Subcutaneous abdominal adipose tissue (tissue), 5 donors: ENCODE measurements around the gene VSTM1.

Experiments used
- H3K27ac ChIP-seq: one replicate; pipeline ENCODE4 v1.7.0; 2013; ENCODE audit warnings: low read depth, mild to moderate bottlenecking, inconsistent platforms, low read length, moderate library complexity
- H3K27me3 ChIP-seq, 5 donors: one replicate each; pipeline ENCODE4 v1.7.0; 2013; ENCODE audit warnings: low read length in 5 of 5, inconsistent platforms in 1 of 5; ENCODE audit not compliant: control insufficient read depth in 5 of 5, insufficient read depth in 4 of 5
- H3K36me3 ChIP-seq, 5 donors: one replicate each; pipeline ENCODE4 v1.7.0; 2013; ENCODE audit warnings: low read length in 5 of 5; ENCODE audit not compliant: control insufficient read depth in 5 of 5, insufficient read depth in 5 of 5
- H3K4me1 ChIP-seq, 5 donors: one replicate each; pipeline ENCODE4 v1.7.0; 2013; ENCODE audit warnings: low read length in 5 of 5, mild to moderate bottlenecking in 3 of 5, moderate library complexity in 1 of 5; ENCODE audit not compliant: control insufficient read depth in 5 of 5, insufficient read depth in 5 of 5
- H3K4me3 ChIP-seq, 5 donors: one replicate each; pipeline ENCODE4 v1.7.0; 2013; ENCODE audit warnings: low read length in 5 of 5, low read depth in 1 of 5
- H3K9ac ChIP-seq, 5 donors: one replicate each; pipeline ENCODE4 v1.7.0; 2013; ENCODE audit warnings: low read length in 5 of 5, mild to moderate bottlenecking in 4 of 5, moderate library complexity in 3 of 5
- H3K9me3 ChIP-seq, 5 donors: one replicate each; pipeline ENCODE4 v1.7.0; 2013; ENCODE audit warnings: low read length in 5 of 5; ENCODE audit not compliant: control insufficient read depth in 5 of 5
- donor health status: healthy.
- donor health status: healthy.
- donor health status: healthy.
- donor health status: healthy.
- donor health status: healthy.

VSTM1 gene

DNA sequence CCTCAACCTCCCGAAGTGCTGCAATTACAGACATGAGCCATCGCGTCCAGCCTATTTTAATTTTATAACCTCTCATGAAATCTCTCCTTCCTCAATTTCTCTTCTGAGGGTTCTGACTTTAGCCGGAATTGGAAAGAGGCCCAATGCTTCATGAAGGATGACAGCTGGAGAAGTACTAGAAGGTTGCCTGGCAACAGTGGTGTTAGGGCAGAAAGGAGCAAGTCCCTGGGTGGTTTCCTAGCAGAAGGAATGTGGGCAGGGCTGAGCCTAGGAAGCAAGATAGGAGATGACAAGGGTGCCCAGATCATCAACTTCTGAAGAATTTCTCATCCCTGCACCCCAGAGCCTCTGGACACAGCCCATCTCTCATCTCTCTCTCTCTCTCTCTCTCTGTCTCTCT is 46.4 kb downstream of the VSTM1 start:
- H3K27me3 ChIP-seq: peaks cover 0 to 10% (median 8%) of the 10 kb centered on the region in 5 donors
- H3K9me3 ChIP-seq: peaks cover 0 to 4% (median 0%) of the 10 kb centered on the region in 5 donors

DNA sequence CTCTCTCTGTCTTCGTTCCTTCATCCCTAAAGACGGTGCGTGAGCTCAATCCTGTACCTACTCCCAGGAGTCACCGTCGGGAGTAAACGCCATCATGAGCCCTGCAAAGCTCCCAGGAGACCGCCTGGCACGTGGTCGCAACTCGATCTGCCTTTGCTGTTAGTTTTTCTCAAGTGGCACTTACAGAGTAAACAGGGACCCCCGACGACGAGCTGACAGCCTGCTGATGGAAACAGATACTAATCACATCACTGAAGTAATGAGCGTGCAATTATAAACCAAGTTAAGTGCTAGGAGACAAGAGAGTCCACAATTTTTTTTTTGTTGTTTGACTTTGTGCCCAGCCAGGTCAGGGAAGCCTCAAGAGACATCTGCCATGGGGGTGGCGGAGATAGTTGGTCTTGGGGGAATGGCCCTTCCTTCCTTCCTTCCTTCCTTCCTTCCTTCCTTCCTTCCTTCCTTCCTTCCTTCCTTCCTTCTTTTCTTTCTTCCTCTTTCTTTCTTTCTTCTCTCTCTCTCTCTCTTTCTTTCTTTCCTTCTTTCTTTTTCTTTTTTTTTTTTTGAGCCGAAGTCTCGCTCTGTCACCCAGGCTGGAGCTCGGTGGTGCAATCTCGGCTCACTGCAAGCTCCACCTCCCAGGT is 48.7 kb downstream of the VSTM1 start:
- peaks cover 0 to 4% (median 0%) of the 10 kb centered on the region in 5 donors for H3K9me3 ChIP-seq
- no peak overlapping the region for H3K27ac ChIP-seq
- H3K4me3 ChIP-seq: no peak overlapping the region
- no peak overlapping the region for H3K9ac ChIP-seq
- peaks cover 0 to under 1% (median 0%) of the 10 kb centered on the region in 5 donors for H3K4me1 ChIP-seq
- H3K36me3 ChIP-seq: no peaks in the 10 kb centered on the region
- peaks cover 7 to 14% (median 13%) of the 10 kb centered on the region in 5 donors for H3K27me3 ChIP-seq

More for the DNA sequence above, 46.4 kb downstream of the VSTM1 start:
- Histone ChIP-seq H3K36me3 (no peaks in the 10 kb centered on the region), H3K4me3 (no peak overlapping the region), H3K27ac (no peak overlapping the region), H3K9ac (no peak overlapping the region), H3K4me1 (peaks cover 0 to 2% (median 0%) of the 10 kb centered on the region in 5 donors)

DNA sequence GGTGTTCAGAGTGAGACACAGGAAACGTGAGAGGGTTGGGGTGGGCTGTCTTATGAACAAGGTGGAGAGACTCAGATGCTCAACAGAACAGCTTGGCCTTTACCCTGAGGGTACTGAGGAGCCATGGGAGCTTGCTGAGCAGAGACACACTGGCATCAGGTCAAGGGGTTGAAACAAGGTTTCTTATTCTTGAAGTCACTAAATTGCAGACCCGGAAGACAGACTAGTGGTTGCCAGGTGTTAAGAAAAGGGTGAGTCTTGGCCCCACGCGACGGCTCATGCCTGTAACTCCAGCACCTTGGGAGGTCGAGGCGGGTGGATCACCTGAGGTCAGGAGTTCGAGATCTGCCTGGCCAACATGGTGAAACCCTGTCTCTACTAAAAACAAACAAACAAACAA is 49.8 kb downstream of the VSTM1 start:
- Histone ChIP-seq H3K36me3 (no peaks in the 10 kb centered on the region), H3K9ac (no peak overlapping the region), H3K27ac (no peak overlapping the region), H3K27me3 (peaks cover 7 to 14% (median 13%) of the 10 kb centered on the region in 5 donors), H3K4me3 (no peak overlapping the region), H3K9me3 (peaks cover 0 to 4% (median 0%) of the 10 kb centered on the region in 5 donors), H3K4me1 (no peaks in the 10 kb centered on the region)

DNA sequence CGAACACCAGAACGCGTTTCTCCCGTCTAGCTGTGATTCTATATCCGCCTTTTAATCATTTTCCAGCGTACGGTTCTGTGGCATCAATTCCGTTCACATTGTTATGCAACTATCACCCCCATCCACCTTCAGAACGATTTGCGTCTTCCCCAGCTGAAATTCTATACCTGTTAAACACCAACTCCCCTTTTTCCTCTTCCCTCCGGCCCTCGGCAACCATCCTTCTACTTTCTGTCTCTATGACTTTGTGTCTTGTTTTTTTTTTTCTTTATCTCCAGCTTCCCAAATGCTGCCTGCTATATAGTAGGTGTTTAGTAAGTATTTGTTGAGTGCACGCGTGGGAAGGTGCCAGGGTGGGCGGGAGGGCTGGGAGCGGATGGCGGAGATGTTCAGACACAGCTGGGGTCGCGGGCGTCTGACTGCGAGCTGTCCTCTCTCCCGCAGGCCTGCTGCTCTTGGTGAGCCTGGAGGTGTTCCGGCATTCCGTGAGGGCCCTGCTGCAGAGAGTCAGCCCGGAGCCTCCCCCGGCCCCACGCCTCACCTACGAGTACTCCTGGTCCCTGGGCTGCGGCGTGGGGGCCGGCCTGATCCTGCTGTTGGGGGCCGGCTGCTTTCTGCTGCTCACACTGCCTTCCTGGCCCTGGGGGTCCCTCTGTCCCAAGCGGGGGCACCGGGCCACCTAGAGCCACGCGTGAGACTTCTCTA is 52.0 kb downstream of the VSTM1 start:
- Histone ChIP-seq H3K27ac (no peak overlapping the region), H3K9ac (no peak overlapping the region), H3K4me1 (no peaks in the 10 kb centered on the region), H3K27me3 (peaks cover 13 to 19% (median 16%) of the 10 kb centered on the region in 5 donors), H3K4me3 (no peak overlapping the region), H3K36me3 (no peaks in the 10 kb centered on the region), H3K9me3 (no peaks in the 10 kb centered on the region)

DNA sequence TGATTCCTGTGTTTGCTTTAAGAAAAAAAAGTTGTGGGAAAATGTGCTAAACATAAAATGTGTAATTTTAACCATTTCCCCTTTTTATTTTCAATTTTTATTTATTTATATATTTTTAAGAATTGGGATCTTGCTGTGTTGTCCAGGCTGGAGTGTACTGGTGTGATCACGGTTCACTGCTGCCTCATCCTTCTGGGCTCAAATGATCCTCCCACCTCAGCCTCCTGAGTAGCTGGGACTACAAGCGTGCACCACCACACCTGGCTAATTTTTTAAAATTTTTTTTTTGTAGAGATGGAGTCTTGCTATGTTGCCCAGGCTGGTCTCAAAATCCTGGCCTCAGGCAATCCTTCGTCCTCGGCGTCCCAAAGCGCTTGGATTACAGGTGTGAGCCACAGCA is 53.2 kb downstream of the VSTM1 start:
- Histone ChIP-seq H3K4me1 (no peaks in the 10 kb centered on the region), H3K27me3 (peaks cover 13 to 17% (median 16%) of the 10 kb centered on the region in 5 donors), H3K9ac (no peak overlapping the region), H3K36me3 (no peaks in the 10 kb centered on the region), H3K27ac (no peak overlapping the region), H3K9me3 (no peaks in the 10 kb centered on the region), H3K4me3 (no peak overlapping the region)

DNA sequence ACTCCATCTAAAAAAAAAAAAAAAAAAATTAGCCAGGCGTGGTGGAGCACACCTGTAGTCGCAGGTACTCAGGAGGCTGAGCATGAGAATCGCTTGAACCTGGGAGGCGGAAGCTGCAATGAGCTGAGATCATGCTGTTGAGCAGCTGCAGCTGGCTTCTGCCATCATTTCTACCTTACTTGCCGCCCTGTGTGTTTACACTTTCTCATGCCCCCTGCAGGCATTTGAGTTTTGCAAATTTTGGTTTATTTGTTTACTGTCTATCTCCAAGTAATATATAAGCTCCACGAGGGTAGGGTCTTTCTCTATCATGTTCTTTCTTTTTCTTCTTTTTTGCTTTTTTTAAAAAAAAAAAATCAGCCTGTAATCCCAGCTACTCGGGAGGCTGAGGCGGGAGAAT is 54.3 kb downstream of the VSTM1 start:
- H3K4me3 ChIP-seq: no peak overlapping the region

DNA sequence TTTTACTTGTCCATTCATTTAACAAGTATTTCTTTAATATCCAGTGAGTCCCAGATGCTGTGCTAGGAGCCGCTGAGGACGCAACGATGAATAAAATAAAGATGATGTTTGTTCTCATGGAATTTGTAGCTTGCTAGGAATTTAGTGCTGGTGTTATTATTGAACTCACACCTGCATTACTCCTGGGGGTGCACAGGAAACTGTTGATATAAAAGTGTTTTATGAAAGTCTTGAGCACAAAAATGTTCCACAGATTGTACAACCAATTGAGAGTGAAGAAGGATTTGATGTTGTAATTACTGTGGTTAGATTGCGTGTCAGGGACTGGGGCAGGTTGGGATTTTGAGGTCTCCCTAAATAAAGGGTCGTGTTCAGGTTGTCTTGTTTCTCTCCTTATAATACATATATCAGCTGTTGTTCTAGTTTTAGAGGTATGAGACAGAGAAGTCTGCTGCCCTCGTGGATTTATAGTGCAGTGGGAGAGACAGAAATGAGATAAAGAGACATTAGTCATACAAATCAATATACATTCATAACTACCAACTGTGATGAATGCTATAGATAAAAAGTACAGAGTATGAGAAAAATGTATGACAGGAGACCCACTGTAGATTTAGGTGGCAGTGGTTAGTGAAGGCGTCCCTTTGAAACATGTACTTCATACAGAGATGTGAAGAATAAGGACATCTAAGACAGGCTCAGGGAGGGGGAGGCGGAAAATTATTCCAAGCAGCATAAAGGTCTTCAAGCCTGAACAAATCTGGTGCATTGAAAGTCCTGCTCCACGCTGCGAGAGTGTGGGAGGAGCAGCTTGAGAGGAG is 61.0 kb downstream of the VSTM1 start:
- no peak overlapping the region for H3K4me3 ChIP-seq
- H3K27ac ChIP-seq: no peak overlapping the region
- no peaks in the 10 kb centered on the region for H3K9me3 ChIP-seq
- H3K36me3 ChIP-seq: no peaks in the 10 kb centered on the region
- peaks cover 4 to 23% (median 11%) of the 10 kb centered on the region in 5 donors for H3K27me3 ChIP-seq
- no peak overlapping the region for H3K9ac ChIP-seq
- no peaks in the 10 kb centered on the region for H3K4me1 ChIP-seq

More for the DNA sequence above, 54.3 kb downstream of the VSTM1 start:
- Histone ChIP-seq H3K4me1 (no peaks in the 10 kb centered on the region), H3K27me3 (peaks cover 9 to 15% (median 11%) of the 10 kb centered on the region in 5 donors), H3K9me3 (no peaks in the 10 kb centered on the region), H3K27ac (no peak overlapping the region), H3K36me3 (no peaks in the 10 kb centered on the region), H3K9ac (no peak overlapping the region)

DNA sequence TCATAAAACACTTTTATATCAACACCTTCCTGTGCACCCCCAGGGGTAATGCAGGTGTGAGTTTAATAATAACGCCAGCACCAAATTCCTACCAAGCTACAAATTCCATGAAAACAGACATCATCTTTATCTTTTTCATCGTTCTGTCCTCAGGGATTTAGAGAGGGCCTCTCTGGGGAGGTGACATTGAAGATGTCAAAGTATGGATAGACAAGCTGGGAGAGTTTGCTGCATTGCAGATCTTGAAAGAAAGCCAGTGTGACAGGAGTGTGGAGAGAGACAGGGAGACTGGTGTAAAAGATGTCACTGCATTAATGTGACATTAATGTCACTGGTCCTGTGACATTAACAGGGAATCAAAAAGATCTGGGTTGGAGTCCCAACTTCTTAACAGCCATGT is 62.2 kb downstream of the VSTM1 start:
- Histone ChIP-seq H3K9me3 (no peaks in the 10 kb centered on the region), H3K27me3 (peaks cover 4 to 27% (median 11%) of the 10 kb centered on the region in 5 donors), H3K27ac (no peak overlapping the region), H3K36me3 (no peaks in the 10 kb centered on the region), H3K9ac (no peak overlapping the region), H3K4me1 (no peaks in the 10 kb centered on the region), H3K4me3 (no peak overlapping the region)

DNA sequence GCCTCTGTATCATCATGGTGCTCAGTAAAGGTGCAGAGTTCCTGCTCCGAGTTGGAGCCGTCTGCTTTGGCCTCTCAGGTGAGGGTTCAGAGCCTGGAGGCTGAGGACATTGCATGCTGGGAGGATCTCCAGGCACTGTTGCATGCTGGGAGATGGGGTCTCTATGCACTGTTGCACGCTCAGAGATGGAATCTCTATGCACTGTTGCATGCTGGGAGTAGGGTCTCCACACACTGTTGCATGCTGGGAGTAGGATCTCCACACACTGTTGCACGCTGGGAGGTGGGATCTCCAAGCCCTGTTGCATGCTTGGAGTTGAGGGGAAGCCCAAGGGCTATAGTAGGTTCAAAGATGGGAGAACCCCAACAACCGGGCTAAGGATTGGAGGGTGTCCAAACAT is 64.0 kb downstream of the VSTM1 start:
- Histone ChIP-seq H3K36me3 (no peaks in the 10 kb centered on the region), H3K9ac (no peak overlapping the region), H3K9me3 (no peaks in the 10 kb centered on the region), H3K4me1 (no peaks in the 10 kb centered on the region), H3K27me3 (peaks cover 8 to 30% (median 17%) of the 10 kb centered on the region in 5 donors), H3K4me3 (no peak overlapping the region), H3K27ac (no peak overlapping the region)

DNA sequence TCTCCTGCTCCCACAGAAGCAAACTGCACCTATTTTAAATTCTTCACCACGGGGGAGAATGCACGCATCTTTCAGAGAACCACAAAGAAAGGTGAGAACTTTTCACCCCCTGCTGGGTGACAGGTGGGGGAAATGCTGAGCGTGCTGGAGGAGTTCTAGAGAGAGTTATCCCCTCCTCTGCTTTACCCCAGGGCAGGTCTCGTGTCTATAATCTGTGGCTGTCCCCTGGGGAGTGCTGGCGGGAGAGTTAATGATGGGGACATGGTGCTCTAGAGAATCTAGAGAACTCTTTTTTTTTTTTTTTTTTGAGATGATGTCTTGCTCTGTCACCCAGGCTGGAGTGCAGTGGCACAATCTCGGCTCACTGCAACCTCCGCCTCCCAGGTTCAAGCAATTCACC is 65.5 kb downstream of the VSTM1 start:
- H3K4me3 ChIP-seq: no peak overlapping the region
- H3K9me3 ChIP-seq: no peaks in the 10 kb centered on the region
- peaks cover 19 to 38% (median 31%) of the 10 kb centered on the region in 5 donors for H3K27me3 ChIP-seq
- no peaks in the 10 kb centered on the region for H3K4me1 ChIP-seq
- H3K36me3 ChIP-seq: no peaks in the 10 kb centered on the region
- no peak overlapping the region for H3K9ac ChIP-seq
- H3K27ac ChIP-seq: no peak overlapping the region
